ENCODE data around the gene SYTL1.

- no peak for TF ChIP-seq REST (IDR thresholded peaks at IDR 0.05; ENCODE audit: low read depth)
- no peak for TF ChIP-seq TAF1 (IDR thresholded peaks at IDR 0.05; ENCODE audit: low read depth)
- TF ChIP-seq, protein P1, sequence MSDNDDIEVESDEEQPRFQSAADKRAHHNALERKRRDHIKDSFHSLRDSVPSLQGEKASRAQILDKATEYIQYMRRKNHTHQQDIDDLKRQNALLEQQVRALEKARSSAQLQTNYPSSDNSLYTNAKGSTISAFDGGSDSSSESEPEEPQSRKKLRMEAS (IDR thresholded peaks at IDR 0.05), result no peak
- TF ChIP-seq EP300 (IDR thresholded peaks at IDR 0.05; ENCODE audit: borderline replicate concordance), result no peak
- TF ChIP-seq CREB1 (IDR thresholded peaks at IDR 0.05; ENCODE audit: low read depth), result no peak
- TF ChIP-seq RAD21 (IDR thresholded peaks at IDR 0.05; ENCODE audit: low read depth), result no peak
- no peak for TF ChIP-seq USF1 (IDR thresholded peaks at IDR 0.05)
- TF ChIP-seq EGR1 (IDR thresholded peaks at IDR 0.05), result no peak
- TF ChIP-seq ZBTB7A (IDR thresholded peaks at IDR 0.05; ENCODE audit: low read depth), result no peak
- no peak for TF ChIP-seq TCF12 (IDR thresholded peaks at IDR 0.05; ENCODE audit: low read depth)
- TF ChIP-seq TEAD4 (IDR thresholded peaks at IDR 0.05), result no peak
These were observed 11.3 kb downstream of the SYTL1 start for GRCh38 chr1:27353166-27353565.
